GM13977 (cell line): ENCODE measurements around the gene ARF1.
A peak's percentile ranks its signal among the peaks of the same experiment; 100 is the strongest.

Source experiments
- DNase-seq: peaks from one replicate; pipeline ENCODE4 v3.0.0; 2012; ENCODE audit warnings: low spot score
- in situ Hi-C: fragments of 300-500 bp; cut with MboI; formaldehyde crosslinking; loops from one replicate; pipeline ENCODE4 v1.12.0; 2022; ENCODE audit warnings: low sequenced_read_pairs, low pct_unique_long_range_greater_than_20kb, mixed read lengths, inconsistent platforms; ENCODE audit not compliant: unreplicated experiment
- TF ChIP-seq, protein P1 (sequence below): IDR thresholded peaks from 2 replicates; pipeline ENCODE4 v1.5.1; 2012; ENCODE audit warnings: mild to moderate bottlenecking, control low read depth; ENCODE audit not compliant: insufficient read depth; ENCODE audit errors: extremely low read depth, missing control alignments

The ARF1 gene

DNA sequence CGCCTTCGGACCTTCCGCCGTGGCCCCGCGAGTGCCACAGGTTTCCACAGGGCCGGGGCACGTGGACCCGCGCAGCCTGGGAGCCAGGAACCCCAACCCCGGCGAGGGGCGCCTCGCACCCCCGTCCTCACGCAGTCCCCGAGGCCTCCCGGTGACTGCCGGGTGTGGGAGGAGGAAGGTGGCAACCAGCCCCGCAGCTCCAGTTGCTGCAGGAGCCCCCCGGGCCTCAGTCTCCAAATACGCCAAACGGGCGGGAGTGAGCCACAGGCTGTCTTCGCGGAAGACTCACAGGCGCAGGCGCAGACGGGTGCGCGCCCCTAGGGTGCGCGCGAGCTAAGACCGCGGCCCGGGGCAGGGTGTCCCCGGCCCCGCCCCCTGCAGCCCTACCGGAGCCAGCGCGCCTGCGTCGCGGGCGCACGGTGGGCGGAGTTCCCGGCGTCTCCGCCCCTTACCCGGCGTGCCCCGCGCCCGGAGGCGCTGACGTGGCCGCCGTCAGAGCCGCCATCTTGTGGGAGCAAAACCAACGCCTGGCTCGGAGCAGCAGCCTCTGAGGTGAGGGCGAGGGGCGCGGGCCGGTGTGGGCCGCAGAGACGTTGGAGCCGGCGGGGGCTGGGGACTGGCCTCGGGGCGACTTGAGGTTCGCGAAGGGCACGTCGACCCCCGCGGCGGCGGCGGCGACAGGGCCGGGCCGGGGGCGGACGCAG is at the start of gene ARF1:
Gene ARF1, plus strand, starts transcription at position 495 of the 704 bp plus-strand sequence. CDS start 14,407 bp downstream, outside the sequence.
- peak; percentile 100 for DNase-seq
- TF ChIP-seq, protein P1, sequence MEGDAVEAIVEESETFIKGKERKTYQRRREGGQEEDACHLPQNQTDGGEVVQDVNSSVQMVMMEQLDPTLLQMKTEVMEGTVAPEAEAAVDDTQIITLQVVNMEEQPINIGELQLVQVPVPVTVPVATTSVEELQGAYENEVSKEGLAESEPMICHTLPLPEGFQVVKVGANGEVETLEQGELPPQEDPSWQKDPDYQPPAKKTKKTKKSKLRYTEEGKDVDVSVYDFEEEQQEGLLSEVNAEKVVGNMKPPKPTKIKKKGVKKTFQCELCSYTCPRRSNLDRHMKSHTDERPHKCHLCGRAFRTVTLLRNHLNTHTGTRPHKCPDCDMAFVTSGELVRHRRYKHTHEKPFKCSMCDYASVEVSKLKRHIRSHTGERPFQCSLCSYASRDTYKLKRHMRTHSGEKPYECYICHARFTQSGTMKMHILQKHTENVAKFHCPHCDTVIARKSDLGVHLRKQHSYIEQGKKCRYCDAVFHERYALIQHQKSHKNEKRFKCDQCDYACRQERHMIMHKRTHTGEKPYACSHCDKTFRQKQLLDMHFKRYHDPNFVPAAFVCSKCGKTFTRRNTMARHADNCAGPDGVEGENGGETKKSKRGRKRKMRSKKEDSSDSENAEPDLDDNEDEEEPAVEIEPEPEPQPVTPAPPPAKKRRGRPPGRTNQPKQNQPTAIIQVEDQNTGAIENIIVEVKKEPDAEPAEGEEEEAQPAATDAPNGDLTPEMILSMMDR: peak; percentile 2
- in situ Hi-C loops: no loop called here

- DNase-seq: no peak
- in situ Hi-C loops: no loop called here
- TF ChIP-seq, protein P1: no peak
Measured at GRCh38 chr1:228033376-228033775, 49.1 kb upstream of the ARF1 start.

DNA sequence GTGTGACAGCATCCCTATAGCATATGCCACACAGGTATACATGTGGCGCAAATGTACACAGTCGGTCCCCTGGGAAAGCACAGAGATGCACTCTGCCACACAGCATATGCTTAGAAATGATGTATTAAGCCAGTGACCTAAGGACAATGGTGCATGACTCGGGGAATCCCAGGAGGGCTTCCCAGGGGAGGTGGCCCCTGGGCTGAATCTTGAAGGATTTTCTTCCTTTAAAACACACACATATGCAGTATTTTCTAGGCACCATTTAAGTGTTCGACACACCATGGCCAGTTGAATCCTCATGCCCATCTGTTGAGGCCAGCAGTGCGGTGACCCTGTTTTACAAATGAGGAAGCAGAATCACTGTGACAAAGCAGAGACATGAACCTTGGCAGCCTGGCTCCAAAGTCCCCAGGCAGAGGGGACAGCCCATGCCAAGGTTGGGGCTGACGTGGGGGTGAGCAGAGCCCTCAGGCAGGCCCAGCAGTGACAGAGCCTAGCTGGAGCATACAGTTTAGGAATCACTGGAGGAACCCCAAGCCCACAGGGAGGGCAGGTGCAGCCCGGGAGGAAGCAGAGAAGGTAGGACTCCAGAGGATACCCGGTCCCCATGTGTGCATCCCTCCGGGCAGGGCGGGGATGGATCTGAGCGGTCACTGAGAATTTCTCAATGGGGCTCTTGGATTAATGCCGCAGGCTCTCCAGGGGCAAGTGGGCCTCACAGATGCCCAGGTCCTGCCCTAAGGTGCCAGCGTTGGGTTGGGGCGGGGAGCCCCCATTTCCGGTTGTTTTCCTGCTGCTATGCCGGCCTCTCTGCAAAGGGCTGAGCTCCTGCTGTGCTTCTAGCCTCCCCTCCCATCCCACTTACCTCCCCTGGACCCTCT is 47.3 kb upstream of the ARF1 start:
- DNase-seq: no peak
- in situ Hi-C loops: no loop called here
- TF ChIP-seq, protein P1: no peak

DNA sequence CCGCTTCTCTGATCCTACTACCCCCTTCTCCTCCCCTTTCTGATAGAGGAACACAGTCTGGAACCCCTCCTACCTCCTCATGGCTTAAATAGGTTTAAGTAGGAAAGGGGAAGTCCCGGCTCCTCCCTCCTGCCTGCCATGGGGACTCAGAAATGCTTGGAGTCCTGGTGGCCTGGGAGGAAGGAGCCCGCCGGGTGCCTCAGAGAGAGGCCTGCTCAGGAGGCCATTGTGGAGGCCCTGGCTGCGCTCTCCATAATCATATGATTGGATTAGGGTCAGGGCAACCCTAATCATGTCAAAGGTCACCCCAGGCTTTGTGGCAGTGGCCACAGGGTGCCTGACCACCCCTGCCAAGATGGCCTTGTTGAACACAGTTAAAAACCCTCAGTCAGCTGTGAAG is 46.7 kb upstream of the ARF1 start:
- no peak for DNase-seq
- TF ChIP-seq, protein P1: no peak
- in situ Hi-C loops: no loop called here

DNA sequence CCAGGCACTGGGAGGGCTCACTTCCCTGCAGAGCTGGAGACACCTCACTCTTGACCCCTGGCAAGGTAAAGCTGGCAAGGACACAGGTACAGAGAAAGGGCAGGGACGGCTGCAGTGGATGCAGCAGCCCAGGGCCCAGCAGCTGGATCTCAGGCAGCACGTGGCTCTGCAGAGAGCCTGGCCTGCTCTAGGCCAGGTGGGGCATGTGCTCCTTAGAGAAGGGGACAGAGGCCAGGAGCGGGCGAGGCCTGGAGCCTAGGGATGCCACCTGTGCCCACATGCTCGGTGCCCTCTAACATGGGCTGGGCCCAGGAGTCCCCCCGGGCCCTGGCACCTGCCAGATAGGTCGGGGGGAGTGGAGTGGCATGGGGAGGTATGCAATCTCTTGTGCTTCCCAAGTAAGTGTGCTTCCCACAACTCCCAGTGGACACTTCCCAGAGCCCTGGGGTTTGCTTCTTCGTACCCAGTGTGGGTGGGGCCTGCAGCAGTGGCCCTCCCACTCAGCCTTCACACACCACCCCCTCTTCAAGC is 45.7 kb upstream of the ARF1 start:
- DNase-seq: no peak
- in situ Hi-C loops: no loop called here
- TF ChIP-seq, protein P1: no peak

GRCh38 chr1:228037401-228038386 is 44.8 kb upstream of the ARF1 start:
- in situ Hi-C loops: no loop called here
- TF ChIP-seq, protein P1: no peak
- DNase-seq: peak; percentile 88
